ENCODE data around the gene CREBRF. TPM values are rescaled to one million over a fixed set of nuclear protein-coding genes. Genes with fewer than 3 reads are reported as not detected.

CREBRF gene
- total and polyA plus RNA-seq, 4 donors, result 2.0 to 12.0 (median 7.7) TPM

GRCh38 chr5:173187054-173187743 is 131.0 kb downstream of the CREBRF start:
- TF ChIP-seq YY1 (IDR thresholded peaks at IDR 0.05) (no peak), RAD21 (IDR thresholded peaks at IDR 0.05) (peak in 1 of 2 donors; percentile 12)
- no peaks in the 10 kb centered on the region for H3K27me3 ChIP-seq (ENCODE audit: control insufficient read depth in 4 of 4, insufficient read depth in 4 of 4, low read length in 3 of 4)
- no peaks in the 10 kb centered on the region for H3K4me1 ChIP-seq (ENCODE audit: control insufficient read depth in 4 of 4, insufficient read depth in 4 of 4, low read length in 3 of 4)
- no peak overlapping the region for H3K9ac ChIP-seq (ENCODE audit: low read depth in 1 of 2, low read length in 2 of 2)
- DNase-seq (ENCODE audit: low spot score), result no peak
- H3K27ac ChIP-seq (ENCODE audit: low read depth in 1 of 2, low read length in 2 of 2), result no peak overlapping the region
- 83% methylated on average over 11 of the region's 11 CpGs for WGBS
- no peaks in the 10 kb centered on the region for H3K36me3 ChIP-seq (ENCODE audit: control insufficient read depth in 4 of 4, insufficient read depth in 3 of 4, low read depth in 1 of 4, low read length in 3 of 4)
- H3K4me3 ChIP-seq (ENCODE audit: low read depth in 1 of 3, low read length in 3 of 3), result no peak overlapping the region
- no peaks in the 10 kb centered on the region for H3K9me3 ChIP-seq (ENCODE audit: control insufficient read depth in 4 of 4, low read length in 3 of 4)

- no peak overlapping the region for H3K27ac ChIP-seq (ENCODE audit: low read depth in 1 of 2, low read length in 2 of 2)
- WGBS, result 76% methylated on average over 2 of the region's 2 CpGs
- no peak overlapping the region for H3K4me3 ChIP-seq (ENCODE audit: low read depth in 1 of 3, low read length in 3 of 3)
- TF ChIP-seq YY1 (IDR thresholded peaks at IDR 0.05) (no peak), RAD21 (IDR thresholded peaks at IDR 0.05) (no peak), CTCF (IDR thresholded peaks at IDR 0.05; ENCODE audit: low read depth, low read length, missing input control) (no peak)
- H3K27me3 ChIP-seq (ENCODE audit: control insufficient read depth in 4 of 4, insufficient read depth in 4 of 4, low read length in 3 of 4), result no peaks in the 10 kb centered on the region
- no peaks in the 10 kb centered on the region for H3K36me3 ChIP-seq (ENCODE audit: control insufficient read depth in 4 of 4, insufficient read depth in 3 of 4, low read depth in 1 of 4, low read length in 3 of 4)
- H3K4me1 ChIP-seq (ENCODE audit: control insufficient read depth in 4 of 4, insufficient read depth in 4 of 4, low read length in 3 of 4), result no peaks in the 10 kb centered on the region
- no peaks in the 10 kb centered on the region for H3K9me3 ChIP-seq (ENCODE audit: control insufficient read depth in 4 of 4, low read length in 3 of 4)
- no peak overlapping the region for H3K9ac ChIP-seq (ENCODE audit: low read depth in 1 of 2, low read length in 2 of 2)
- DNase-seq (ENCODE audit: low spot score), result no peak
Observed at GRCh38 chr5:173188280-173188679, 132.1 kb downstream of the CREBRF start.

Small RNA genes within 50 kb of the gene (small RNA-seq; reads per million reads assigned to genes)
- gene RF00019, result not detected
- 16.5 reads per million, percentile 95 among the genes with 10 or more reads in this experiment for gene SNORA74B

Other genes with a start within 250 kb of the CREBRF start
- 100 to 1,000 TPM in 1 of 2 donors, 10 to 100 TPM in 1; 45.4 to 149 TPM for gene ERGIC1, start 222.1 kb upstream of the CREBRF start, total RNA-seq
- gene ERGIC1, start 222.1 kb upstream of the CREBRF start, polyA plus RNA-seq, result 100 to 1,000 TPM in 1 of 2 donors, 10 to 100 TPM in 1; 53.1 to 155 TPM
- 10 to 100 TPM; 11.6 to 14.6 TPM for gene RPL26L1, start 96.9 kb upstream of the CREBRF start, total RNA-seq
- 10 to 100 TPM; 41.0 to 52.2 TPM for gene RPL26L1, start 96.9 kb upstream of the CREBRF start, polyA plus RNA-seq
- gene ATP6V0E1, start 72.6 kb upstream of the CREBRF start, total RNA-seq, result 10 to 100 TPM; 56.6 to 86.7 TPM
- gene ATP6V0E1, start 72.6 kb upstream of the CREBRF start, polyA plus RNA-seq, result 100 to 1,000 TPM; 135 to 396 TPM
- 1 to 10 TPM; 5.4 to 6.9 TPM for gene BNIP1, start 88.2 kb downstream of the CREBRF start, total RNA-seq
- gene BNIP1, start 88.2 kb downstream of the CREBRF start, polyA plus RNA-seq, result 1 to 10 TPM; 4.8 to 5.2 TPM
- gene NKX2-5, start 178.9 kb downstream of the CREBRF start, total RNA-seq, result not detected
- not detected for gene NKX2-5, start 178.9 kb downstream of the CREBRF start, polyA plus RNA-seq